Right forelimb (tissue), 1 donor: ENCODE data around the gene IL31RA.
"Not testable (repeated sequence)": the region's sequence is repeated elsewhere in the genome, so short reads cannot be mapped to it uniquely, and the experiment has no call there.

Experiments used
- DNase-seq: peaks from one replicate; pipeline ENCODE4 v3.0.0-alpha.2; 2018

IL31RA gene

DNA sequence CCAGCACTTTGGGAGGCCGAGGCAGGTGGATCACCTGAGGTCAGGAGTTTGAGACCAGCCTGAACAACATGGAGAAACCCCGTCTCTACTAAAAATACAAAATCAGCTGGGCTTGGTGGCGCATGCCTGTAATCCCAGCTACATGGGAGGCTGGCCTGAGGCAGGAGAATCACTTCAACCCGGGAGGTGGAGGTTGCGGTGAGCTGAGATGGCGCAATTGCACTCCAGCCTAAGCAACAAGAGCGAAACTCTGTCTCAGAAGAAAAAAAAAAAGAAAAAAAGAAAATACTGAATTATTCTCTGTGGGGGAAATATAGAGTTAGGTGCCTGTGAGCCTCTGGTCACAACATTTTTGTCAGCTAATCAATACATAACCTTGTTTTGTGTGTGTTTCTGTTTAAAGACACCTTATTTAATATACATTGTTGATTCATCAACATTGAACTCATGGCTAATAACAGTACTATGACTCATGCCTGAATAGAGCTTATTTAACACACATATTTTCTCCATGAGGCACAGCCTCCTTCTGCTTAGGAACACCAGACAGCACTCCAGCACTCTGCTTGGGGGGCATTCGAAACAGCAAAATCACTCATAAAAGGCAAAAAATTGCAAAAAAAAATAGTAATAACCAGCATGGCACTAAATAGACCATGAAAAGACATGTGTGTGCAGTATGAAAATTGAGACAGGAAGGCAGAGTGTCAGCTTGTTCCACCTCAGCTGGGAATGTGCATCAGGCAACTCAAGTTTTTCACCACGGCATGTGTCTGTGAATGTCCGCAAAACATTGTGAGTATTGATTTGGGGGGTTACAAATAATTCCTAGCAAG lies at the start of gene IL31RA:
Gene IL31RA (plus strand): TSS at position 519 of the 836 bp plus-strand sequence. CDS start 214 bp downstream, at position 733.
- no peak for DNase-seq

DNA sequence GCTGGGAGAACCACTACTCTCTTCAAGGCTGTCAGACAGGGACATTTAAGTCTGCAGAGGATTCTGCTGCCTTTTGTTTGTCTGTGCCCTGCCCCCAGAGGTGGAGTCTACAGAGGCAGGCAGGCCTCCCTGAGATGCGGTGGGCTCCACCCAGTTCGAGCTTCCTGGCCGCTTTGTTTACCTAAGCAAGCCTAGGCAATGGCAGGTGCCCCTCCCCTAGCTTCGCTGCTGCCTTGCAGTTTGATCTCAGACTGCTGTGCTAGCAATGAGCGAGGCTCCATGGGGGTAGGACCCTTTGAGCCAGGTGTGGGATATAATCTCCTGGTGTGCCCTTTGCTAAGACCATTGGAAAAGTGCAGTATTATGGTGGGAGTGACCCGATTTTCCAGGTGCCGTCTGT lies 42.3 kb upstream of the IL31RA start:
- not testable (repeated sequence) for DNase-seq

DNA sequence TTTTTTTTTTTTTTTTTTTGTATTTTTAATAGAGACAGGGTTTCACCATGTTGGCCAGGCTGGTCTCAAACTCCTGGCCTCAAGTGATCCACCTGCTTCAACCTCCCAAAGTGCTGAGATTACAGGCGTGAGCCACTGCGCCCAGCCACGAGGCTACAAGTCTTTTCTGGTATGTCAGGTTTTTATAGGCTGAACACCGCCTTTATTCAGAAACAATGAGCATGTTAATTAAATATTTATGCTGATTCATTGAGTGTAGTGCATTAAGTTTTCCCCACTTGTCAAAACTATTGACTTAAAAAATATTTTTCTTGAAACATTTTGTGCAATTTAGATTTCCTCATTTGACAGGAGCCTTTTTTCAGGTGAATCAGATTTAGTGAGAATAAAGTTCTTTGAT lies 35.2 kb upstream of the IL31RA start:
- not testable (repeated sequence) for DNase-seq

DNA sequence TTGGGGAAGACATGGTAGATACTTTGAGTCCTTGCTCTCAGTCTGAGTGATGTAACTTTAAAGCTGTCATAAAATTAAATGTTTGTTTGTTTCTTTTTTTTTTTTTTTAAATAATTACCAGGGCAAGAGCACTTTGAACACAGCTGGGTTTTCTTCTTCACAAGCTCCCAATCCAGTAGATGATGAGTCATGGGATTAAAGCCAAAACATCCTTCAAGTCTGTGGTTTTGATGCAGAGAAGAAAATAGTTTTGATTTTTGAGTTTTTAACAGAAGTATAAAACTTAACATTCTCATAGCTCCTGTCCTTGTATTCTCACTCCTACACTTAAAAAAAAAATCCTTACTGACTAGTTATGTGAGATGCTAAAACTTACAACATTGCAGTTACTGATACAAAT lies 34.8 kb upstream of the IL31RA start:
- DNase-seq = no peak

DNA sequence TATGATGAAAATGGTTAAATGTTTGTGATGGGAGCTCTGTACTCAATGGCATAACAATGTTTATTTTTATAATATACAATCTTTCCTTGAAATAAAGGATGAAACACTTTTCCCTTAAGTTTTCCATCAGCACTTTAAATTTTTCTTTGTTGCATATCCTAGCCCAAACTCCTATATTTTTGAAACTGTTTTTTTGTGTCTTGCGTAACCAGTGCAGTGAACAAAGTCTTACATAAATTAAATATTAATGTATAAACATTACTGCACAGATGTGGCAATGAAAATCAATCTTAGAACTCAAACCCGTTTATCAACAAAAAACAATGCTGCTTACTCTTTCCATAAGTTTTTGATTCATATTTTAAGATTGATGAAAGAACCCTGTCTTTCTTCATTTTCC lies 34.1 kb upstream of the IL31RA start:
- DNase-seq = no peak

DNA sequence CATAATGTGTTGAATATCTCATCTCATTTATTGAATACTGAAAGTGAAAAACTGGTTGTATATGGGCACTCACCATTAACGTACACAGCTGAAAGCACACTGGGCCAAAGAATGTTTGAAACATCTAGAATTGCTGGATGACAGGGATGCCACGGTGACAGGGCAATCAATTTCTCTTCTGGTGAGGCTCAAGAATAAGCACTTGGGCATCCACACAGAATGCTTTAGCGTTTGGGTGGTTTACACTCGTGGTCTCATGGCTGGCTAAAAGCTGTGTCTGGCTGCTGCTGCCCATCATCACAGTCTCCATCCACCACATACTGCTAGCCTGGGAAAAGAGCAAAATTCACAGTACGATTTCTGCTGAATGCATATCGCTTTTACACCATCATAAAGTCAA lies 30.7 kb upstream of the IL31RA start:
- no peak for DNase-seq

DNA sequence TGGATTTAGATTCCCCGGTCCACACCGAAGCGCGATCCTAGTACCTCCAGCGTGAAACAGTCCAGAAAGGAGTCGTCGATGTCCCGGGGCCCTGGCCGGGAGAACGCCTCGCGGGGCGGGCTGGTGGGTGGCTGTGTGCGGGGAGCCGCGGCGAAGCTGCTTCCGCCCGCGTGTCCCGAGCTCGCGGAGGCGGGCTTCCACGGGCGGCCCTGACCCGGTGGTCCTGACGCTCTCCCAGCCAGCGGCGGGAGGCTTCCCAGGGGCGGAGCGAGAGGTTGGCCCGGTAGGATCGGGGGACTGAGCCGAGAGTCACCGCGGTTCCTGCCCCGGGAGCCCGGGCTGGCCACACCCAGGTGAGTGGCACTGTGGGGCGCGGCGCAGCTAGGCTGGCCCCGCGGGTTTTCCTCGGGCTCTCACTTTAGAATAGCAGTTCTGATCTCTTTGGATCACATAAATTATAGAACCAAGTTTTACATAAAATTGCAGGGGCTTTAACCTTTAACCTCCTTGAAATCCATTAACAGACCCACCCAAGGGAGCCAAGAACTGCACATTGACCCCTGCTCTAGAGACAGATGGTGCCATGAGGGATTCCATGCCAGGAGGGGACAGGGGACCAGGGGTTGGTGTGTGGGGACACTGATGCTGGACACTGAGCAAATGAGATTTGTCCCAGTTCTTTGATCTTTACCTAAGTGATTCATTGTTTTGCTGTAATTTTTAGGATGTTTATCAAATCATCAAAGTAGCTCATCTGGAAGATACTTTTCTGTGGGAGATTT lies 29.2 kb upstream of the IL31RA start:
- DNase-seq = peak; percentile 61

DNA sequence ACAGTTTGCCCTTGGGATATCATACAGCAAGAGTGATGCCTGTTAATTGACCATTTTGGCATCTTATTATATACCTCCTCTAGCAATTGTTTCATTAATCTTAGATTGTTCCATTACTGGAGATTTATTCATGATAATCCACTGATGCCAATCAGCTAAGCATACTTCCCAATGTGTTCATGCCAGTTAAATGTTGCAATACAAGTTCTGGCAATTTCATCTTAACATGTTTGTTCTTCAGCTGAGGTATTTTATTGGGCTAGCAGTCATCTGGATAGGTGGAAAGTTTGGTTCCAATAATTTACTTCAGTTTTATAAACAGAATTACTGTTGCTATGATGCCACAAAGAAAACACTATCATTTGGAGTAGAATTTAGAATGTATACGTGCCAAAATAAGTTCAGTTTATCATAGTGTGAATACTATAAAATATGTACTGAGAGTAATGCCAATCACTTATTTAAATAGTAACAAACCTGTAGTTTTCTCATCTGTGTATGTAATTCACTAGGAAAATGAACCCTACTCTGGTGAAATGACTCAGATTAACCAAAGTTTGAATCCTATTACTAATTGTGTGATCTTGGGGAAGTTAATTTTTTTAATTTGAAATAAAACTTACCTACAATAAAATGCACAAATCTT lies 27.9 kb upstream of the IL31RA start:
- DNase-seq = no peak

DNA sequence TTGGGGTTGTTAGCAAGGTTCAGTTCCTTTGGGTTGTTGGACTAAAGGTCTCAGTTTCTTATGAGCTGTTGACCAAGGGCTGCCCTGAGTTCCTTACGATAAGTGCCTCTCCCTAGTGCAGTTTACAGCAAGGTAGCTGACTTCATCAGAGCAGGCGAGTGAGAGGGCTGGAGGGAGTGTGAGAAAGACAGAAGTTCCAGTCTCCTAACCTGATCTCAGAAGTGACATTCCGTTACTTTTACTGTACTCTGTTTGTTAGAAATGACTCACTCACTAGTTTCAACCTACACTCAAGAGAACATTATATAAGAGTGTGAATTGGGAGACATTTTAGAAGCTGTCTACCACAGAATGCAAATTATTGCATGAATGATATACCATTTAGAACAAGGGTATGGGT lies 21.2 kb upstream of the IL31RA start:
- no peak for DNase-seq

DNA sequence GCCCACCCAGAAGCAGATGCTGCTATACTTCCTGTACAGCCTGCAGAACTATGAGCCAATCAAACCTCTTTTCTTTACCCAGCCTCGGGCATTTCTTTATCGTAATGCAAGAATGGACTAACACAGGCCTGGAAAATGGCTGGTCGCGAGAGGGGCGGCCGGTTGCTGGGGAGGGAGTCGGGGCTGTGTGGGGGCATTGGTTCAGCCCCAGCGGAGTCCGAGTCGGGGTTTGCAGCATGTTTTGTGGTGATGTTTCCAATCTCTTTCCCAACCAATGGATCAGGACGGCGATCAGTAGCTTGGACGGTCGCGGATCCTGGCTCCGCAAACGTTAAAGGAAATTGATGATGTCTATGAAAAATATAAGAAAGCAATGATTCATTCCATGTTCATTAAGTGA lies 18.7 kb upstream of the IL31RA start:
- DNase-seq = no peak

DNA sequence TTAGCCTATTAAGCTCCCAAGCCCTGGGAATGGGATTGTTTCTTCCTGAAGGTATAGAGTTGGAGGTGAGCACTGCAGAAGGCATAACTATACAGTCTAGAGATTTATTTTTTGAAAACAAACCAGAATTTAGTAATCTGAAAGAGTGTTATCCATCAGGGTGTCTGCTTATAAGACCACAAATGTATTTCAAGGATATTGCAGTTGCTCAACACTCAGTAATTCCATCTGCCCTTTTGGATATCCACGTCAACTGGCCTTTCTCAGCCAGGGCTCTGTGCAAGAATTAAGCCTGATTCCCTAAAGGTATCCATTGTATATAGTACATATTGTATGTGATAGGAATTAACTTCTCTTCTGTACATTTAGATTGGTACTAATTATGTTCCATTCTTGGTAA lies 15.0 kb upstream of the IL31RA start:
- DNase-seq = no peak

DNA sequence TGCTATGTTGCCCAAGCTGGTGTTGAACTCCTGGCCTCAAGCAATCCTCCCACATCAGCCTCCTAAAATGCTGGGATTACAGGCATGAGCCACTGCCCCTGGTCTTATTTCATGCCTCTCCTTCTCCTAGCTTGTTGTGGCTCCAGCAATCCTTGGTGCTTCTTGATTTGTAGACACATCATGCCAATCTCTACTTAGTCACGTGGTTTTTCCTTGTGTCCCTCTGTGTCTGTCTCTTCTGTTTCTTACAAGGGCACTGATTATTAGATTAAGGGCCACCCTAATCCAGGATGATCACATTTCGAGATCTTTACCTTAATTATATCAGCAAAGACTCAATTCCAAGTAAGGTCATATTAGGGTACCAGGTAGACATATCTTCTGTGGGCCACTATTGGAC lies 9.2 kb upstream of the IL31RA start:
- DNase-seq = no peak

DNA sequence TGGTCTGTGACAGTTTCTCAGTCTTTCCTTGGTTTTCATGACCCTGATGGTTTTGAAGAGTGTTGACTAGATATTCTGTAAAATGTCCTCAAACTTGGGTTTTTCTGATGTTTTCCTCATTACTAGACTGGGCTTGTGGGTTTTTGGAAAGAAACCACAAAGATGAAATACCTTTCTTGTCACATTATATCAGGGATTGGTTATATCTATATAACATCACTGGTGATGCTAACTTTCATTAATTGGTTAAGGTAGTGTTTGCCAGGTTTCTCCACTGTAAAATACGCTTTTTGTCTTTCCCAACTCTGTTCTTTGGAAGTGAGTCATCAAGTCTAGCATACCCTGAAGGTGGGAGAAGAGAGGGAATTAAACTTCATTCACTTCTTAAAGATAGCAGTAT lies 3.3 kb upstream of the IL31RA start:
- DNase-seq = no peak

DNA sequence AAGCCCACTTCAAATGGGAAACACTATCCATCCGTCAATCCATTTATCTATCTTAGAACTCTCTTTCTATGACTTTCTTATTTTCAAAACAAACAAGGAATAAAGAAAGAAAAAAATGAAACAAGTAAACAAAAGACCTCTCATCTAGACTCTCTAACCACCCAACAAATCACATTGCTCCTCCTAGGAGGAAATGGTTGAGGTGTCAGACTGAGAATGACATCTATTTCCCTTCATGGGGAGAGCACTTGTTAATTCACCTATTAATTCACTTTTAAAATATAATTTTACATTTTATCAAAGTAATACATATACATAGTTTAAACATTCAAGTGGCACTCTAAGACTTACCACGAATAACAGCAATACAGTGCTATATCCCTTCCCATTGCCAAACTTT lies 2.4 kb upstream of the IL31RA start:
- DNase-seq = no peak

DNA sequence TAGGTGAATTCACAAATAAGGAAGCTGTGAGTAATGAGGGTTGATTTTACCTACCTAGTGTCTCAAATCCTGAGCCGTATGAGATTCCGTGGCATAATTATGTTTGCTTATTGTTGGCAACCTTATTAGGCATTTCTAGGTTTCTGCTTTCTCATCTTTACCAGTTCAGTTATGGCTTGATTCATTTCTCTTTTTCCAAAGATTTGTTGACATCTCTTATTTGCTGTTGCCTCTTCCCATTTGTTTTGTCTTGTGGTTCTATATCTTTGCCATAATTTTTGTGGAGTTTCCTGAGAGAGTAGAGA lies 470 bp downstream of the IL31RA start:
- no peak for DNase-seq

DNA sequence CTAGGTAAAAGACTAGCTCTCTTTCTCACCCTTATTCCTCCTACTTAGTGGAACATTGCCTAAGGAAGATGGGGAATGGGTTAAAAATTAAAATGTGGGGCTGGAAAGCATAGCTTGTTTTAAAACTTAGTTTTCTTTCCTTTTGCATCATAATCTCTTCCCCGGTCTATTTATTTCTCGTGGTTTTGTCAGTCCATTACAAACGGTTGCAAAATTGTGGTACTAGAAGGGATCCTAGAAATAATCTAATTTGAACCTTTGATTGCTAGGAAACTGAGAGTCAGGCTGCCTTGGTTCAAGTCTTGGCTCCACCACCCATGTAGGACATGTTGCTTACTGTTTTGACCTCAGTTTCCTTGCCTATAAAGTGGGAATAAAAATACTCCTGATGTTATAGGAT lies 1.3 kb downstream of the IL31RA start:
- DNase-seq = no peak

DNA sequence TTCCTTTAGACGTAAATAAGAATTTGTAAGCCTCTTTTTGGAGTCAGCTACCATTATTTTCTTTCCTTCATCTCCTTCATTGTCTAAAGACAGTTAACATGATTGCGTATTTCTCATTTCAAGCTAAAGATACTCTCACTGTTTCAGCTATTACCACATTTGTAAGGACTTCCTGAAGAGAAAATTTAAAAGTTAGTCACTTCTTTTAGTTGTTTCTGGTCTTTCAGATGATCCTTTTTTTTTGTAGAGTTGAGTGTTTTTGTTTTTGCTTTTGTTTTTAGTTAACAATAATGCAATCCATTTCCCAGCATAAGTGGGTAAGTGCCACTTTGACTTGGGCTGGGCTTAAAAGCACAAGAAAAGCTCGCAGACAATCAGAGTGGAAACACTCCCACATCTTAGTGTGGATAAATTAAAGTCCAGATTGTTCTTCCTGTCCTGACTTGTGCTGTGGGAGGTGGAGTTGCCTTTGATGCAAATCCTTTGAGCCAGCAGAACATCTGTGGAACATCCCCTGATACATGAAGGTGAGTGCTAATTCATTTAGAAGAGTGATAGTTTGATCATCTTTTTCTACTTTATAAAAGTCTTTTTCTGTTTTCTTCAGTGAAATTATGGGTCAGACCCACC lies 2.0 kb downstream of the IL31RA start:
- no peak for DNase-seq

DNA sequence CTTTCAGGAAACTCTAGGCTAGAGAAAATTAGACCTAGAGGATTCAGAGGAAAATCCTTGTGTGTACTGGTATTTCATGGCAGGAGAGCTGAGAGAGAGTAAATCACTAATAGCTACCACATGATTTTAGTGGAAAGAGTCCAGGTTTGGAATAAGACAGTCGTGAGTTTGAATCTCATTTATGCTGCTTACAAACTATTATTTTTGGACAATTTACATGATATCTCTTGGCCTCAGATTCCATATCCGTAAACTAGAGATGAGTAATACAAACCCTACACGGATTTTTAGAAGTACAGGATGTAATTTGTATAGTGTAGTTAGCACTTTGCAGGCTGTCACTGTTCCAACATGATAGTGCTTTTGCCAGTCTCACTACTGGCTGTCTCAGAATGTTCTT lies 2.7 kb downstream of the IL31RA start:
- no peak for DNase-seq

DNA sequence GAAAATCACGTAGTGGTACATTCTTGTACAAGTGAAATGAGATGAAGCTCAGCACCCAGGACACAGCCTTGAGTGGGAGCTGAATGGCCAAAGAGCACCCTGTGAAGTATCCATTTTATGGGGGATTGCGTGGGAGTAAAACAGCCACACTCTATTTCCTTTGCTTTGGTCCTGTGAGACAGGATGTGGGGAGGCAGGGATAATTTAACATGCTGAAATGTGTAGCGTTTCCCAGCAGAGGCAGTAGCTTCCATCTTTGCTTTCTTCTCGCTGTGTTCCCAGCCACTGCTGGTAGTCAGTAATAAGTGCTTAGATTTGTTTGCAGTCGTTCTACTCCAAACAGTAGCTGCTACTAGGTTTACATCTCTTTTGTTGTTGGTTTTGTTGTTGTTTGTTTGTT lies 4.4 kb downstream of the IL31RA start:
- DNase-seq = no peak

DNA sequence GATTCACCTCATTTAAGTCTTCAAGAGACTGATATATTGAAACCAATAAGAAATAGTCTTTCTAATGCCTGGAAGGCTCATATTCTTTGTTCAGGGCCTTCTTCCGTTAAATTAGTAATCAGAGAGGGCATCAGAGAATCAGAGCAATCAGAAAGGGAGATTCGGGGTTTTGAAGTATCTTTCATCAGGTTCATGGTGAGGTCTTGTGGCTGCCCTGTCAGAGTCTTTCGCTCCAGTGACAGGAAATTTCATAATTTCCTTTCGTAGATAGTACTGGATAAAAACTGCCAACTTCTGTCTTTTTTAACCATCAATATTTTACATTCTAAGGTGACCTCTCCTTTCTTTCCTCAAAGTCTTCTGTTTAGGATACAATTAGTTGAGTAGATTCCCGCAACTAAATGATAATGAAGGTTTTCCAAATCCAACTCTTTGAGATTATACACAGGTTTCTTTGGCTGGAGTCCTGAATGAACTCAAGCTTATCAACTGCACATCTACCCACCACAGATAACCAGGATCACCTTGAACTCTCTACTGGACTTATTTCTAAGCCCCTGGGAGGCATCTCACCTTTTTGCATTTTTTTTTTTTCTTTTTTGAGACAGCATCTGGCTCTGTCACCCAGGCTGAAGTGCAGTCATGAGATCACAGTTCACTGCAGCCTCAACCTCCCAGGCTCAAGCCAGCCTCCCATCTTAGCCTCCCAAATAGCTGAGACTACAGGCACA lies 5.5 kb downstream of the IL31RA start:
- DNase-seq = no peak

DNA sequence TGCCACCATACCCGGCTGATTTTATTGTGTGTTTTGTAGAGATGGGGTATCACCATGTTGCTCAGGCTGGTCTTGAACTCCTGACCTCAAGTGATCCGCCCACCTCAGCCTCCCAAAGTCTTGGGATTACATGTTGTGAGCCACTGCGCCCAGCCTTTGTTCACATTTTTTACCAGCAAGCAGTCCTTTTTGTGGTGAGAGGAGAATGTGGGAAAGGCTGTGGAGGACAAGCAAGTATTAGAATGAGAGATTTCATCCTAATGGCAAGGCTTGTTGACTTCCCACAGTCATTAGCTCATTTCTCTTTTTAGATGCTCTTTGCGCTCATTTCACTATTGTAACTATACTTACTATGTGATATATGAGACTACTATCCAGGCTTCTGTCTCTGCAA lies 6.1 kb downstream of the IL31RA start:
- no peak for DNase-seq

DNA sequence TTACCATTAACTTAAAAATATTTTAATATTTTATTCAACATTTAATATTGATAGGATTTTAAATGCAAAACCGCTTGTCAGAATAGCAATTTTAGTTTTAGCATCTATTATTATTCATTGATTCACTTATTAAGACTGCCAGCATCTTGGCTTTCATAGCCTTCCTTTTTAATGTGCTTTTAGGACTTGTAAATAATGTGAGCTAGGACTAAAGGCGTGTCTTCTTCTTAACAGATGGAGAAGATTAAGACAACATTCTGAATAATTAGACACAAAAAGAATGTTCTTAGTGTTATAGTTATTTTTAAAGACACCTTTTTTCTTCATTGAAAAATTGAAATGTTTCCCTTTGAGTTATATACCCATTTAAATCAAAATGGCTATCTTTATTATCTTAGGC lies 6.9 kb downstream of the IL31RA start:
- DNase-seq = no peak

DNA sequence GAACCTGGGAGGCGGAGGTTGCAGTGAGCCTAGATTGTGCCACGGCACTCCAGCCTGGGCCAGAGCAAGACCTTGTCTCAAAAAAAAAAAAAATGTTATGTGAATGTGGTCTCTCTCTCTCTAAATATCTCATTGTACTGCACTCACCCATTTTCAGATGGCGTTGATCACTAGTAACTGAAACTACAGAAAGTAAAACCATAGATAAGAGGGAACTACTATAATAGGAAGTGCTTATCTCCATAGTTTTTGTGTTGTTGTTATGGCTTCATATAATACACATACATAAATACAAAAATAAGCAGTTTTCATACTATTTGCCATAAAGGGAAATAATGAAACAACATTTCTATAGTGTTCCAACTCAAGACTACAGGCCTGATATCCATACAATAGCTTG lies 9.1 kb downstream of the IL31RA start:
- DNase-seq = no peak
